HepG2 (cell line): ENCODE data around the gene CSTPP1. TPM values are rescaled to one million over a fixed set of nuclear protein-coding genes. Genes with fewer than 3 reads are reported as not detected.

Source experiments
- AFF4 ChIP-seq: sonication (generic); formaldehyde crosslinking; IDR thresholded peaks from 2 replicates; pipeline ENCODE4 v1.4.0; 2020; ENCODE audit warnings: missing genetic modification reagents
- ATF1 ChIP-seq: IDR thresholded peaks from 2 replicates; pipeline ENCODE4 v1.6.1; 2016; ENCODE audit warnings: mild to moderate bottlenecking, control low read depth
- ISL2 ChIP-seq: sonication (generic); formaldehyde crosslinking; IDR thresholded peaks from 2 replicates; pipeline ENCODE4 v1.5.0; 2020; ENCODE audit warnings: missing genetic modification reagents
- MLX ChIP-seq: IDR thresholded peaks from 2 replicates; pipeline ENCODE4 v1.6.1; 2016
- NFYB ChIP-seq: sonication (generic); formaldehyde crosslinking; IDR thresholded peaks from 2 replicates; pipeline ENCODE4 v1.4.0; 2020; ENCODE audit warnings: missing genetic modification reagents
- PRPF4 ChIP-seq: fragments of 200-400 bp; formaldehyde crosslinking; IDR thresholded peaks from 2 replicates; pipeline ENCODE4 v1.6.1; 2016; ENCODE audit warnings: low read length, low read depth; ENCODE audit not compliant: poor library complexity, severe bottlenecking
- RAD51 ChIP-seq: fragments of 450-650 bp; IDR thresholded peaks from 2 replicates; pipeline ENCODE4 v1.6.1; 2016; ENCODE audit warnings: borderline replicate concordance
- REXO4 ChIP-seq: sonication (generic); formaldehyde crosslinking; IDR thresholded peaks from 2 replicates; pipeline ENCODE4 v1.8.0; 2022; ENCODE audit warnings: missing genetic modification reagents, mild to moderate bottlenecking, borderline replicate concordance
- SMAD3 ChIP-seq: sonication (generic); formaldehyde crosslinking; IDR thresholded peaks from 2 replicates; pipeline ENCODE4 v1.4.0; 2020; ENCODE audit warnings: missing genetic modification reagents
- STAT6 ChIP-seq: sonication (generic); formaldehyde crosslinking; IDR thresholded peaks from 2 replicates; pipeline ENCODE4 v1.4.0; 2020; ENCODE audit warnings: missing genetic modification reagents, mild to moderate bottlenecking, borderline replicate concordance
- TFDP1 ChIP-seq: IDR thresholded peaks from 2 replicates; pipeline ENCODE4 v1.6.1; 2016; ENCODE audit warnings: missing compliant biosample characterization, missing genetic modification reagents, borderline replicate concordance
- ZNF274 ChIP-seq: sonication (generic); formaldehyde crosslinking; IDR thresholded peaks from 2 replicates; pipeline ENCODE4 v1.5.1; 2020; ENCODE audit warnings: mild to moderate bottlenecking, missing genetic modification reagents
- ZNF432 ChIP-seq: sonication (generic); formaldehyde crosslinking; IDR thresholded peaks from 2 replicates; pipeline ENCODE4 v1.5.0; 2020; ENCODE audit warnings: missing genetic modification reagents, mild to moderate bottlenecking, borderline replicate concordance
- ZNF790 ChIP-seq: sonication (generic); formaldehyde crosslinking; IDR thresholded peaks from 2 replicates; pipeline ENCODE4 v1.8.0; 2022; ENCODE audit warnings: missing genetic modification reagents, mild to moderate bottlenecking, borderline replicate concordance
- ZNF792 ChIP-seq: IDR thresholded peaks from 2 replicates; pipeline ENCODE4 v1.6.1; 2016
- polyA plus RNA-seq, 8 experiments: library from polyadenylated mRNA; depleted of rRNA in 3 of 8; stranded (reverse) in 7 of 8; unstranded in 1 of 8; fragments of >200 nt; fragmentation: Illumina TruSeq in 4 of 8; extraction: Trizol in 4 of 8; gene quantifications; 2 replicates each; pipeline versions ENCODE4 v1.2.1 to v1.2.3, GENCODE V29; 2011 to 2016; ENCODE audit warnings: low read depth in 4 of 8, missing spikeins in 1 of 8, mixed read lengths in 1 of 8; ENCODE audit not compliant: insufficient read depth in 1 of 8
- total RNA-seq, 5 experiments: library from RNA; depleted of rRNA; stranded (reverse); fragments of >200 nt; fragmentation: Illumina TruSeq; extraction: Trizol; gene quantifications; 2 replicates each; pipeline ENCODE4 v1.2.3, GENCODE V29; 2016; ENCODE audit warnings: low read depth in 1 of 5

Gene CSTPP1
- total and polyA plus RNA-seq, 2 of the 13 experiments (the other 11 are each of a cell fraction or from before 2014, with no cell fraction given), result 12.3 to 14.6 TPM

- TF ChIP-seq AFF4, result no peak
- TF ChIP-seq PRPF4, result no peak
- no peak for TF ChIP-seq MLX (CRISPR knock-in tag)
- no peak for TF ChIP-seq ATF1 (CRISPR knock-in tag)
- TF ChIP-seq ZNF274 (CRISPR knock-in tag), result no peak
- TF ChIP-seq SMAD3, result no peak
- no peak for TF ChIP-seq REXO4 (CRISPR knock-in tag)
- TF ChIP-seq ZNF432 (CRISPR knock-in tag), result no peak
- no peak for TF ChIP-seq NFYB
- TF ChIP-seq RAD51, result no peak
- no peak for TF ChIP-seq ISL2 (CRISPR knock-in tag)
- TF ChIP-seq TFDP1 (CRISPR knock-in tag), result peak; percentile 32; the same call in 1 of the 2 replicates
- no peak for TF ChIP-seq ZNF790
- no peak for TF ChIP-seq ZNF792 (CRISPR knock-in tag)
- no peak for TF ChIP-seq STAT6
Observed at GRCh38 chr11:47152953-47153950, 216.7 kb downstream of the CSTPP1 start (continued).
